ENCODE measurements around the gene S100A5. TPM values are rescaled to one million over a fixed set of nuclear protein-coding genes. Genes with fewer than 3 reads are reported as not detected.
"Not testable (repeated sequence)": the region's sequence is repeated elsewhere in the genome, so short reads cannot be mapped to it uniquely, and the experiment has no call there.

Gene S100A5
- polyA plus RNA-seq, 2 of the 4 experiments (the other 2 are of a cell fraction) = 0.45 to 0.68 TPM

GRCh38 chr1:153525088-153525728 lies 15.5 kb downstream of the S100A5 start:
- FAIRE-seq = no peak
- no peak for DNase-seq (ENCODE audit: low read depth in 1 of 2, low spot score in 1 of 2)
- Histone ChIP-seq H3K4me2 (no peak overlapping the region), H3K4me1 (no peaks in the 10 kb centered on the region), H3K9me3 (no peaks in the 10 kb centered on the region), H3K27ac (peak overlapping the region in 1 of 2 experiments; percentile 34; a peak in 1 of 6 replicates), H3K4me3 (no peak overlapping the region)
- ChIA-PET CTCF (interaction anchor here (0.6 to 18.2 kb wide), 9 partner anchors 9 to 246 kb away, joined by 3 to 471 read pairs (median 10); partner anchors contain the start of genes CHTOP, S100A13 and S100A6), POLR2A (no interaction called here)
- WGBS (ENCODE audit: missing lambda C conversion rate) = 53% methylated on average over 3 of the region's 3 CpGs
- peak; percentile 45 to 67; a peak in 5 of 6 replicates for ATAC-seq
- TF ChIP-seq CBX8 (IDR thresholded peaks at IDR 0.05) (no peak), RFX5 (IDR thresholded peaks at IDR 0.05) (no peak), HES2 (IDR thresholded peaks at IDR 0.05) (no peak), NFE2L2 (conservative IDR thresholded peaks at IDR 0.05; ENCODE audit: low read length) (no peak), PHF8 (IDR thresholded peaks at IDR 0.05; ENCODE audit: borderline replicate concordance, low read depth) (no peak), FOSL2 (IDR thresholded peaks at IDR 0.05) (no peak), FOSL2 (CRISPR knock-in tag; IDR thresholded peaks at IDR 0.05) (no peak), CHD2 (IDR thresholded peaks at IDR 0.05; ENCODE audit: low read length, partially characterized antibody) (no peak), ZFP36 (IDR thresholded peaks at IDR 0.05; ENCODE audit: borderline replicate concordance, partially characterized antibody) (no peak), USF2 (IDR thresholded peaks at IDR 0.05) (no peak), HEYL (CRISPR knock-in tag; IDR thresholded peaks at IDR 0.05) (no peak)

GRCh38 chr1:153522353-153523048 lies 18.2 kb downstream of the S100A5 start:
- DNase-seq (ENCODE audit: low read depth in 1 of 2, low spot score in 1 of 2); ATAC-seq; H3K4me2 ChIP-seq; H3K27ac ChIP-seq; H3K9me3 ChIP-seq; FAIRE-seq; H3K4me1 ChIP-seq; POLR2A ChIA-PET; H3K4me3 ChIP-seq: not testable (repeated sequence)
- CTCF ChIA-PET = interaction anchor here (3.3 to 7.2 kb wide), 4 partner anchors 11 to 106 kb away, joined by 18 to 91 read pairs (median 40); partner anchors contain the start of genes S100A1, S100A13 and S100A6
- 76% methylated on average over 14 of the region's 14 CpGs for WGBS (ENCODE audit: missing lambda C conversion rate)

GRCh38 chr1:153521808-153522207 lies 18.9 kb downstream of the S100A5 start:
- not testable (repeated sequence) for H3K9me3 ChIP-seq; H3K4me2 ChIP-seq; H3K4me1 ChIP-seq; FAIRE-seq; DNase-seq (ENCODE audit: low read depth in 1 of 2, low spot score in 1 of 2); H3K27ac ChIP-seq; H3K4me3 ChIP-seq; ATAC-seq
- CTCF ChIA-PET = interaction anchor here (0.6 to 7.2 kb wide), 6 partner anchors 10 to 170 kb away, joined by 4 to 91 read pairs (median 26); partner anchors contain the start of genes S100A1, S100A13 and S100A6
- 96% methylated on average over 20 of the region's 37 CpGs for WGBS (ENCODE audit: missing lambda C conversion rate)
- POLR2A ChIA-PET = interaction anchor here (1.6 kb wide), 1 partner anchor 11 kb away, joined by 5 read pairs; no protein-coding TSS in a partner anchor

- no peak for DNase-seq (ENCODE audit: low read depth in 1 of 2, low spot score in 1 of 2)
- TF ChIP-seq ZNF302 (CRISPR knock-in tag; IDR thresholded peaks at IDR 0.05) = no peak
- no peak for TF ChIP-seq ZC3H11A (IDR thresholded peaks at IDR 0.05)
- no peak for TF ChIP-seq FOSB (CRISPR knock-in tag; IDR thresholded peaks at IDR 0.05)
- TF ChIP-seq CBX8 (IDR thresholded peaks at IDR 0.05) = no peak
- no peak for TF ChIP-seq BCL3 (IDR thresholded peaks at IDR 0.05)
- no peak for TF ChIP-seq CHD2 (IDR thresholded peaks at IDR 0.05; ENCODE audit: low read length, partially characterized antibody)
- TF ChIP-seq POLR2AphosphoS2 (conservative IDR thresholded peaks at IDR 0.05; ENCODE audit: low read length) = no peak
- TF ChIP-seq EP300 (IDR thresholded peaks at IDR 0.05) = no peak
- no peak for TF ChIP-seq CEBPB (IDR thresholded peaks at IDR 0.05)
- TF ChIP-seq ZFP36 (IDR thresholded peaks at IDR 0.05; ENCODE audit: borderline replicate concordance, partially characterized antibody) = no peak
- no peak for TF ChIP-seq MAFK (IDR thresholded peaks at IDR 0.05; ENCODE audit: partially characterized antibody)
- TF ChIP-seq RCOR1 (IDR thresholded peaks at IDR 0.05; ENCODE audit: low read depth, low read length) = no peak
- TF ChIP-seq POLR2A (IDR thresholded peaks at IDR 0.05; ENCODE audit: low read length) = no peak
- no peak for TF ChIP-seq PBX3 (IDR thresholded peaks at IDR 0.05)
- no peak for TF ChIP-seq USF2 (IDR thresholded peaks at IDR 0.05)
- Histone ChIP-seq H3K4me1 (peaks cover 6% of the 10 kb centered on the region), H3K4me3 (no peak overlapping the region), H3K9me3 (no peaks in the 10 kb centered on the region), H3K4me2 (no peak overlapping the region), H3K27ac (0 out of 6 replicates have a peak overlapping the region, but pooled peaks of 1 of the 2 experiments have one; percentile 2)
- POLR2A ChIA-PET = interaction anchor here (1.1 to 1.6 kb wide), 3 partner anchors 12 to 106 kb away, joined by 3 to 5 read pairs (median 4); partner anchors contain the start of gene S100A13
- CTCF ChIA-PET = interaction anchor here (0.6 to 7.2 kb wide), 16 partner anchors 9 to 813 kb away, joined by 3 to 91 read pairs (median 4); partner anchors contain the start of genes S100A1, S100A13 and S100A6
- FAIRE-seq = no peak
- ATAC-seq = peak; percentile 23 to 32; a peak in 3 of 6 replicates
- WGBS (ENCODE audit: missing lambda C conversion rate) = 86% methylated on average over 4 of the region's 4 CpGs
These were observed 19.8 kb downstream of the S100A5 start for GRCh38 chr1:153520818-153521476.
